GM12878 (cell line): ENCODE data around the gene SIVA1. TPM values are rescaled to one million over a fixed set of nuclear protein-coding genes. Genes with fewer than 3 reads are reported as not detected.
A peak's percentile ranks its signal among the peaks of the same experiment; 100 is the strongest.

Experiments used
- BMI1 ChIP-seq: fragments of 450-650 bp; IDR thresholded peaks from 2 replicates; pipeline ENCODE4 v1.6.1; 2016; ENCODE audit warnings: mild to moderate bottlenecking, moderate library complexity, borderline replicate concordance
- FOXM1 ChIP-seq: IDR thresholded peaks from 2 replicates; pipeline ENCODE4 v1.6.1; 2012; ENCODE audit warnings: low read depth, mild to moderate bottlenecking, inconsistent platforms, low read length, moderate library complexity
- RUNX3 ChIP-seq: IDR thresholded peaks from 2 replicates; pipeline ENCODE4 v1.6.1; 2012; ENCODE audit warnings: low read length, inconsistent platforms
- SKIL ChIP-seq: fragments of 450-650 bp; IDR thresholded peaks from 2 replicates; pipeline ENCODE4 v1.6.1; 2017; ENCODE audit warnings: mild to moderate bottlenecking, low read depth, inconsistent platforms; ENCODE audit not compliant: poor library complexity, severe bottlenecking
- polyA plus RNA-seq, 11 experiments: library from polyadenylated mRNA; depleted of rRNA in 4 of 11; unstranded in 6 of 11; stranded (reverse) in 5 of 11; fragments of >200 nt; fragmentation: Nextera tagmentation in 4 of 11; fragmentation: Illumina TruSeq in 1 of 11; extraction: Ambion mirVana in 4 of 11; extraction: Trizol in 1 of 11; gene quantifications; 1 replicate in 1 of 11; 2 replicates in 10 of 11; pipeline versions ENCODE4 v1.2.1 to v1.2.3, GENCODE V29; 2011 to 2016; ENCODE audit warnings: inconsistent platforms in 2 of 11, missing spikeins in 2 of 11, low read depth in 1 of 11
- total RNA-seq, 4 experiments: library from RNA; depleted of rRNA in 3 of 4; stranded (reverse); fragments of >200 nt in 3 of 4; fragmentation: Illumina TruSeq in 1 of 4; extraction: Trizol in 1 of 4; gene quantifications; 2 replicates each; pipeline versions ENCODE4 v1.2.1 to v1.2.3, GENCODE V29; 2013 to 2021
- TF ChIP-seq, protein P1 (sequence below): fragments of 450-650 bp; conservative IDR thresholded peaks from 2 replicates; pipeline ENCODE4 v1.6.1; 2017; ENCODE audit warnings: mild to moderate bottlenecking, moderate library complexity
- TF ChIP-seq, protein P2 (sequence below): IDR thresholded peaks from 2 replicates; pipeline ENCODE4 v1.6.1; 2011; ENCODE audit warnings: borderline replicate concordance, low read depth, mild to moderate bottlenecking, moderate library complexity, low read length; ENCODE audit not compliant: insufficient read depth, poor library complexity, severe bottlenecking

SIVA1 gene
- total and polyA plus RNA-seq, 10 of the 15 experiments (the other 5 are each of a cell fraction or from before 2014, with no cell fraction given) = 4.6 to 282 (median 106) TPM

DNA sequence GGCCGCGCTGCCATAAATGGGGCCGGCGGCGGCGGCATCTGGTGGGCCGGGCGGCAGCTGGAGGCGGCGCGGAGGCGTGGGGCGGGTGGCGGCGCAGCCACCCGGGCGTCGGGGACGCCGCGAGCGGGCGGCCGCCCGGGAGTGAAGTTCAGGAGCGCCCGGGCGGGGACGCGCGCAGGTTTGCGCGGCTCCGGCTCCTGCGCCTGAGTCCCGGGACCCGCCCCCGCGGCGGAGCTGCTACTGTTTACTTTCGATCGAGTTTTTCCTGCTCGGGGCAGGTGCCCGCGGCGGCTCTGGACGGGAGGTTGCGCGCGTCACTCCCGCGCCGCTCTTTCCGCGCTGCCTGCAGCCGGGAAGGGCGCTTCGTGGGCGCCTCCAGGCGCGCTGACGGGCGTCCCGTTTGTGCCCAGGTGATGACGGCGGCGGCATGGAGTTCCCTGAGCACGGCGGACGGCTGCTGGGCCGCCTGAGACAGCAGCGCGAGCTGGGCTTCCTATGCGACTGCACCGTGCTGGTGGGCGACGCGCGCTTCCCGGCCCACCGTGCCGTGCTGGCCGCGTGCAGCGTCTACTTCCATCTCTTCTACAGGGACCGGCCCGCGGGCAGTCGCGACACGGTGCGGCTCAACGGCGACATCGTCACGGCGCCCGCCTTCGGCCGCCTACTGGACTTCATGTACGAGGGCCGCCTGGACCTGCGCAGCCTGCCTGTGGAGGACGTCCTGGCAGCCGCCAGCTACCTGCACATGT, 48.0 kb downstream of the SIVA1 start, which contains the start of gene ZBTB42 (continued):
- TF ChIP-seq, protein P1, sequence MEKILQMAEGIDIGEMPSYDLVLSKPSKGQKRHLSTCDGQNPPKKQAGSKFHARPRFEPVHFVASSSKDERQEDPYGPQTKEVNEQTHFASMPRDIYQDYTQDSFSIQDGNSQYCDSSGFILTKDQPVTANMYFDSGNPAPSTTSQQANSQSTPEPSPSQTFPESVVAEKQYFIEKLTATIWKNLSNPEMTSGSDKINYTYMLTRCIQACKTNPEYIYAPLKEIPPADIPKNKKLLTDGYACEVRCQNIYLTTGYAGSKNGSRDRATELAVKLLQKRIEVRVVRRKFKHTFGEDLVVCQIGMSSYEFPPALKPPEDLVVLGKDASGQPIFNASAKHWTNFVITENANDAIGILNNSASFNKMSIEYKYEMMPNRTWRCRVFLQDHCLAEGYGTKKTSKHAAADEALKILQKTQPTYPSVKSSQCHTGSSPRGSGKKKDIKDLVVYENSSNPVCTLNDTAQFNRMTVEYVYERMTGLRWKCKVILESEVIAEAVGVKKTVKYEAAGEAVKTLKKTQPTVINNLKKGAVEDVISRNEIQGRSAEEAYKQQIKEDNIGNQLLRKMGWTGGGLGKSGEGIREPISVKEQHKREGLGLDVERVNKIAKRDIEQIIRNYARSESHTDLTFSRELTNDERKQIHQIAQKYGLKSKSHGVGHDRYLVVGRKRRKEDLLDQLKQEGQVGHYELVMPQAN = peak; percentile 50; the same call in 1 of the 2 replicates
- TF ChIP-seq SKIL (no peak), BMI1 (no peak), RUNX3 (no peak), FOXM1 (no peak)
- TF ChIP-seq, protein P2, sequence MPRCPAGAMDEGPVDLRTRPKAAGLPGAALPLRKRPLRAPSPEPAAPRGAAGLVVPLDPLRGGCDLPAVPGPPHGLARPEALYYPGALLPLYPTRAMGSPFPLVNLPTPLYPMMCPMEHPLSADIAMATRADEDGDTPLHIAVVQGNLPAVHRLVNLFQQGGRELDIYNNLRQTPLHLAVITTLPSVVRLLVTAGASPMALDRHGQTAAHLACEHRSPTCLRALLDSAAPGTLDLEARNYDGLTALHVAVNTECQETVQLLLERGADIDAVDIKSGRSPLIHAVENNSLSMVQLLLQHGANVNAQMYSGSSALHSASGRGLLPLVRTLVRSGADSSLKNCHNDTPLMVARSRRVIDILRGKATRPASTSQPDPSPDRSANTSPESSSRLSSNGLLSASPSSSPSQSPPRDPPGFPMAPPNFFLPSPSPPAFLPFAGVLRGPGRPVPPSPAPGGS = no peak
- TF ChIP-seq, all 136 proteins: peak for 9
